ENCODE results near the gene SMIM9. TPM values are rescaled to one million over a fixed set of nuclear protein-coding genes. Genes with fewer than 3 reads are reported as not detected.

The SMIM9 gene
- total and polyA plus RNA-seq, 9 of the 15 experiments (the other 6 are each of a cell fraction or from before 2014, with no cell fraction given) = 0.08 TPM; not detected in 8

DNA sequence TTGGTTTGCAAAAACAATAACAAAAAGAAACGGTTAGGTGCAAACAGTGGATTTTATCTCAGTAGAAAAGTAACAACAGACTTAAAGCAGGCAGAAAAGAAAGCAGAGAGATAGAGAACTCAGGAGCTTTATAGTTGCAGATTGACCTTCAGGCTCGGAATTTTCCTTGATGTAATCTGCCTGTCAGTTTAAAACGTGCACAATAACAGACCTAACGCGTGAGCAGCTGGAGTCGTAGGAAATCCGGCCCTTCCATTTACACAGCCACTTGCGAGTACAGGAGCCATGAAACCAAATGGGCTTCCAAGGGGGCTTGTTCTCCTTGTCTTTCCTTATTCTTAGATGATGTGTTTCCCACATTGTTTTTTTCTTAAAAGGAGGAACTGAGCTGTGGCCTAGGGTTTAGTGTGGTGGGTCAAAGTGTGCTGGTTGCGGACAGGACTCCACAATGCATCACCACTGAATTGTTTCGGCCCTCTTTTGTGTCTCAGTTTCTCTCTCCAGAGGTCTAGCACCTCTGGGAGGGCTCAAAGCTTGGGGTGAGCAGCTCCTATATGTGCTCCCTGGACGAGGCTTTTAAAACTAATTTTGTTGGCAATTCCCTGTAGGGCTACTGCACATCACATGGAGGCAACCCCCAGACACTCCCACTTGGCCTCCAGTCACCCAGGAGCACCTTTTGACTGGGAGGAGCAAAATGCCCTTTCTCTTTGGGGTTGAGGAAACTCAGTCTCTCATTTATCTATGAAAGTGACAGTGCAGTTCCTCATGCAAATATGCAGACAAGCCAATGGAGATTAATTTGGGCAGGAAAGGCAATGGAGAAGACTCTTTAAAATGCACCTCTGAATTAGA is 15.3 kb downstream of the SMIM9 start (continued):
- TF ChIP-seq, protein P1, sequence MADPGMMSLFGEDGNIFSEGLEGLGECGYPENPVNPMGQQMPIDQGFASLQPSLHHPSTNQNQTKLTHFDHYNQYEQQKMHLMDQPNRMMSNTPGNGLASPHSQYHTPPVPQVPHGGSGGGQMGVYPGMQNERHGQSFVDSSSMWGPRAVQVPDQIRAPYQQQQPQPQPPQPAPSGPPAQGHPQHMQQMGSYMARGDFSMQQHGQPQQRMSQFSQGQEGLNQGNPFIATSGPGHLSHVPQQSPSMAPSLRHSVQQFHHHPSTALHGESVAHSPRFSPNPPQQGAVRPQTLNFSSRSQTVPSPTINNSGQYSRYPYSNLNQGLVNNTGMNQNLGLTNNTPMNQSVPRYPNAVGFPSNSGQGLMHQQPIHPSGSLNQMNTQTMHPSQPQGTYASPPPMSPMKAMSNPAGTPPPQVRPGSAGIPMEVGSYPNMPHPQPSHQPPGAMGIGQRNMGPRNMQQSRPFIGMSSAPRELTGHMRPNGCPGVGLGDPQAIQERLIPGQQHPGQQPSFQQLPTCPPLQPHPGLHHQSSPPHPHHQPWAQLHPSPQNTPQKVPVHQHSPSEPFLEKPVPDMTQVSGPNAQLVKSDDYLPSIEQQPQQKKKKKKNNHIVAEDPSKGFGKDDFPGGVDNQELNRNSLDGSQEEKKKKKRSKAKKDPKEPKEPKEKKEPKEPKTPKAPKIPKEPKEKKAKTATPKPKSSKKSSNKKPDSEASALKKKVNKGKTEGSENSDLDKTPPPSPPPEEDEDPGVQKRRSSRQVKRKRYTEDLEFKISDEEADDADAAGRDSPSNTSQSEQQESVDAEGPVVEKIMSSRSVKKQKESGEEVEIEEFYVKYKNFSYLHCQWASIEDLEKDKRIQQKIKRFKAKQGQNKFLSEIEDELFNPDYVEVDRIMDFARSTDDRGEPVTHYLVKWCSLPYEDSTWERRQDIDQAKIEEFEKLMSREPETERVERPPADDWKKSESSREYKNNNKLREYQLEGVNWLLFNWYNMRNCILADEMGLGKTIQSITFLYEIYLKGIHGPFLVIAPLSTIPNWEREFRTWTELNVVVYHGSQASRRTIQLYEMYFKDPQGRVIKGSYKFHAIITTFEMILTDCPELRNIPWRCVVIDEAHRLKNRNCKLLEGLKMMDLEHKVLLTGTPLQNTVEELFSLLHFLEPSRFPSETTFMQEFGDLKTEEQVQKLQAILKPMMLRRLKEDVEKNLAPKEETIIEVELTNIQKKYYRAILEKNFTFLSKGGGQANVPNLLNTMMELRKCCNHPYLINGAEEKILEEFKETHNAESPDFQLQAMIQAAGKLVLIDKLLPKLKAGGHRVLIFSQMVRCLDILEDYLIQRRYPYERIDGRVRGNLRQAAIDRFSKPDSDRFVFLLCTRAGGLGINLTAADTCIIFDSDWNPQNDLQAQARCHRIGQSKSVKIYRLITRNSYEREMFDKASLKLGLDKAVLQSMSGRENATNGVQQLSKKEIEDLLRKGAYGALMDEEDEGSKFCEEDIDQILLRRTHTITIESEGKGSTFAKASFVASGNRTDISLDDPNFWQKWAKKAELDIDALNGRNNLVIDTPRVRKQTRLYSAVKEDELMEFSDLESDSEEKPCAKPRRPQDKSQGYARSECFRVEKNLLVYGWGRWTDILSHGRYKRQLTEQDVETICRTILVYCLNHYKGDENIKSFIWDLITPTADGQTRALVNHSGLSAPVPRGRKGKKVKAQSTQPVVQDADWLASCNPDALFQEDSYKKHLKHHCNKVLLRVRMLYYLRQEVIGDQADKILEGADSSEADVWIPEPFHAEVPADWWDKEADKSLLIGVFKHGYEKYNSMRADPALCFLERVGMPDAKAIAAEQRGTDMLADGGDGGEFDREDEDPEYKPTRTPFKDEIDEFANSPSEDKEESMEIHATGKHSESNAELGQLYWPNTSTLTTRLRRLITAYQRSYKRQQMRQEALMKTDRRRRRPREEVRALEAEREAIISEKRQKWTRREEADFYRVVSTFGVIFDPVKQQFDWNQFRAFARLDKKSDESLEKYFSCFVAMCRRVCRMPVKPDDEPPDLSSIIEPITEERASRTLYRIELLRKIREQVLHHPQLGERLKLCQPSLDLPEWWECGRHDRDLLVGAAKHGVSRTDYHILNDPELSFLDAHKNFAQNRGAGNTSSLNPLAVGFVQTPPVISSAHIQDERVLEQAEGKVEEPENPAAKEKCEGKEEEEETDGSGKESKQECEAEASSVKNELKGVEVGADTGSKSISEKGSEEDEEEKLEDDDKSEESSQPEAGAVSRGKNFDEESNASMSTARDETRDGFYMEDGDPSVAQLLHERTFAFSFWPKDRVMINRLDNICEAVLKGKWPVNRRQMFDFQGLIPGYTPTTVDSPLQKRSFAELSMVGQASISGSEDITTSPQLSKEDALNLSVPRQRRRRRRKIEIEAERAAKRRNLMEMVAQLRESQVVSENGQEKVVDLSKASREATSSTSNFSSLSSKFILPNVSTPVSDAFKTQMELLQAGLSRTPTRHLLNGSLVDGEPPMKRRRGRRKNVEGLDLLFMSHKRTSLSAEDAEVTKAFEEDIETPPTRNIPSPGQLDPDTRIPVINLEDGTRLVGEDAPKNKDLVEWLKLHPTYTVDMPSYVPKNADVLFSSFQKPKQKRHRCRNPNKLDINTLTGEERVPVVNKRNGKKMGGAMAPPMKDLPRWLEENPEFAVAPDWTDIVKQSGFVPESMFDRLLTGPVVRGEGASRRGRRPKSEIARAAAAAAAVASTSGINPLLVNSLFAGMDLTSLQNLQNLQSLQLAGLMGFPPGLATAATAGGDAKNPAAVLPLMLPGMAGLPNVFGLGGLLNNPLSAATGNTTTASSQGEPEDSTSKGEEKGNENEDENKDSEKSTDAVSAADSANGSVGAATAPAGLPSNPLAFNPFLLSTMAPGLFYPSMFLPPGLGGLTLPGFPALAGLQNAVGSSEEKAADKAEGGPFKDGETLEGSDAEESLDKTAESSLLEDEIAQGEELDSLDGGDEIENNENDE (IDR thresholded peaks at IDR 0.05; ENCODE audit: low read depth, low read length) = no peak
- TF ChIP-seq RBM17 (IDR thresholded peaks at IDR 0.05; ENCODE audit: borderline replicate concordance, low read depth, low read length) = no peak
- TF ChIP-seq, protein P2, sequence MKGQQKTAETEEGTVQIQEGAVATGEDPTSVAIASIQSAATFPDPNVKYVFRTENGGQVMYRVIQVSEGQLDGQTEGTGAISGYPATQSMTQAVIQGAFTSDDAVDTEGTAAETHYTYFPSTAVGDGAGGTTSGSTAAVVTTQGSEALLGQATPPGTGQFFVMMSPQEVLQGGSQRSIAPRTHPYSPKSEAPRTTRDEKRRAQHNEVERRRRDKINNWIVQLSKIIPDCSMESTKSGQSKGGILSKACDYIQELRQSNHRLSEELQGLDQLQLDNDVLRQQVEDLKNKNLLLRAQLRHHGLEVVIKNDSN (CRISPR knock-in tag; IDR thresholded peaks at IDR 0.05) = peak; percentile 38
- no peak for TF ChIP-seq HEY1 (CRISPR knock-in tag; IDR thresholded peaks at IDR 0.05; ENCODE audit: borderline replicate concordance)
- TF ChIP-seq ATF7 (IDR thresholded peaks at IDR 0.05) = peak; percentile 28; the same call in 1 of the 2 replicates
- TF ChIP-seq, protein P3, sequence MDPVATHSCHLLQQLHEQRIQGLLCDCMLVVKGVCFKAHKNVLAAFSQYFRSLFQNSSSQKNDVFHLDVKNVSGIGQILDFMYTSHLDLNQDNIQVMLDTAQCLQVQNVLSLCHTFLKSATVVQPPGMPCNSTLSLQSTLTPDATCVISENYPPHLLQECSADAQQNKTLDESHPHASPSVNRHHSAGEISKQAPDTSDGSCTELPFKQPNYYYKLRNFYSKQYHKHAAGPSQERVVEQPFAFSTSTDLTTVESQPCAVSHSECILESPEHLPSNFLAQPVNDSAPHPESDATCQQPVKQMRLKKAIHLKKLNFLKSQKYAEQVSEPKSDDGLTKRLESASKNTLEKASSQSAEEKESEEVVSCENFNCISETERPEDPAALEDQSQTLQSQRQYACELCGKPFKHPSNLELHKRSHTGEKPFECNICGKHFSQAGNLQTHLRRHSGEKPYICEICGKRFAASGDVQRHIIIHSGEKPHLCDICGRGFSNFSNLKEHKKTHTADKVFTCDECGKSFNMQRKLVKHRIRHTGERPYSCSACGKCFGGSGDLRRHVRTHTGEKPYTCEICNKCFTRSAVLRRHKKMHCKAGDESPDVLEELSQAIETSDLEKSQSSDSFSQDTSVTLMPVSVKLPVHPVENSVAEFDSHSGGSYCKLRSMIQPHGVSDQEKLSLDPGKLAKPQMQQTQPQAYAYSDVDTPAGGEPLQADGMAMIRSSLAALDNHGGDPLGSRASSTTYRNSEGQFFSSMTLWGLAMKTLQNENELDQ (CRISPR knock-in tag; IDR thresholded peaks at IDR 0.05; ENCODE audit: borderline replicate concordance) = no peak
- no peak for TF ChIP-seq TBP (optimal IDR thresholded peaks at IDR 0.05; ENCODE audit: low read depth, low read length)
- no peak for TF ChIP-seq POLR2H (tag; IDR thresholded peaks at IDR 0.05; ENCODE audit: low read depth)
- no peak for TF ChIP-seq NEUROD1 (IDR thresholded peaks at IDR 0.05; ENCODE audit: borderline replicate concordance, low read depth, low read length, partially characterized antibody)
- peak; percentile 21; the same call in 1 of the 2 replicates for TF ChIP-seq SOX6 (IDR thresholded peaks at IDR 0.05)

All from K562 (cell line).